ENCODE results near the gene HJURP. TPM values are rescaled to one million over a fixed set of nuclear protein-coding genes. Genes with fewer than 3 reads are reported as not detected.

The HJURP gene
- total RNA-seq, 4 donors from 2014 or later: 13.0 TPM; not detected in 3

- Histone ChIP-seq H3K4me1 (no peaks in the 10 kb centered on the region), H3K27me3 (no peaks in the 10 kb centered on the region), H3K9me3 (no peaks in the 10 kb centered on the region), H3K27ac (no peak overlapping the region), H3K4me3 (no peak overlapping the region), H3K36me3 (no peaks in the 10 kb centered on the region)
- TF ChIP-seq CTCF (IDR thresholded peaks at IDR 0.05) (no peak), POLR2A (IDR thresholded peaks at IDR 0.05) (no peak)
- no peak for DNase-seq
- intact Hi-C loops (cut with DNase I; ENCODE audit: low total_unique reads): no loop called here
Observed at GRCh38 chr2:233836359-233836758, 18.0 kb downstream of the HJURP start.

GRCh38 chr2:233835230-233836186, 18.8 kb downstream of the HJURP start:
- Histone ChIP-seq H3K9me3 (no peaks in the 10 kb centered on the region), H3K27me3 (no peaks in the 10 kb centered on the region), H3K4me1 (no peaks in the 10 kb centered on the region), H3K36me3 (no peaks in the 10 kb centered on the region), H3K4me3 (no peak overlapping the region), H3K27ac (no peak overlapping the region)
- intact Hi-C loops (cut with DNase I; ENCODE audit: low total_unique reads): no loop called here
- no peak for TF ChIP-seq CTCF (IDR thresholded peaks at IDR 0.05)
- TF ChIP-seq POLR2A (IDR thresholded peaks at IDR 0.05): no peak
- no peak for DNase-seq

- H3K4me3 ChIP-seq: no peak overlapping the region
- intact Hi-C loops (cut with DNase I; ENCODE audit: low total_unique reads): no loop called here
- H3K27ac ChIP-seq: no peak overlapping the region
- TF ChIP-seq CTCF (IDR thresholded peaks at IDR 0.05) (no peak), POLR2A (IDR thresholded peaks at IDR 0.05) (no peak)
- H3K9me3 ChIP-seq: no peaks in the 10 kb centered on the region
- no peaks in the 10 kb centered on the region for H3K36me3 ChIP-seq
- H3K27me3 ChIP-seq: no peaks in the 10 kb centered on the region
- no peaks in the 10 kb centered on the region for H3K4me1 ChIP-seq
- DNase-seq: no peak
Observed at GRCh38 chr2:233833345-233833744, 21.0 kb downstream of the HJURP start.

GRCh38 chr2:233832869-233833311, 21.4 kb downstream of the HJURP start:
- Histone ChIP-seq H3K4me3 (no peak overlapping the region), H3K4me1 (no peaks in the 10 kb centered on the region), H3K27me3 (no peaks in the 10 kb centered on the region), H3K27ac (no peak overlapping the region), H3K9me3 (no peaks in the 10 kb centered on the region), H3K36me3 (no peaks in the 10 kb centered on the region)
- TF ChIP-seq POLR2A (IDR thresholded peaks at IDR 0.05) (no peak), CTCF (IDR thresholded peaks at IDR 0.05) (no peak)
- intact Hi-C loops (cut with DNase I; ENCODE audit: low total_unique reads): no loop called here
- DNase-seq: peak in 1 of 2 donors; percentile 25

GRCh38 chr2:233832414-233832813, 21.9 kb downstream of the HJURP start:
- Histone ChIP-seq H3K36me3 (no peaks in the 10 kb centered on the region), H3K4me3 (no peak overlapping the region), H3K4me1 (no peaks in the 10 kb centered on the region), H3K27ac (no peak overlapping the region), H3K9me3 (no peaks in the 10 kb centered on the region), H3K27me3 (no peaks in the 10 kb centered on the region)
- intact Hi-C loops (cut with DNase I; ENCODE audit: low total_unique reads): no loop called here
- no peak for DNase-seq
- TF ChIP-seq CTCF (IDR thresholded peaks at IDR 0.05) (no peak), POLR2A (IDR thresholded peaks at IDR 0.05) (no peak)
